Measurements from ENCODE around the gene CPN2.

Gene CPN2

DNA sequence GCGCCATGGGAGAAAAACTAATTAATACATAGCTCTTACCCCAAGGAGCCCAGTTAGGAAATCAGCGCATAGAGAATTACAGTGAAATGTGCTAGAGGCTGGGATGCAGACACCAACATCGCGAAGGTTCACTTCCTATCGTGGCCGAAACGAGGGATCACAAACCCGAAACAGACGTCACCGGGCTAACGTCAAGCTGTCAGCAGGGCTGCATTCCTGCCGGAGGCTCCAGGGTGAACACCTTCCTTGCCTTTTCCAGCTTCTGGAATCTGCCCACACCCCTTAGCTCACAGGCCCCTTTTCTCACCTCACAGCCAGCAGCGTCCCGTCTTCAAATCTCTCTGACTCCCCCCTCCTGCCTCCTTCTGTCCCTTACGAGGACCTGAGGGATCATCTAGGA, 34.9 kb upstream of the CPN2 start:
- no peak for TF ChIP-seq GATA2 (IDR thresholded peaks at IDR 0.05; ENCODE audit: low read depth, low read length)
- no peak for TF ChIP-seq GATA3 (IDR thresholded peaks at IDR 0.05; ENCODE audit: low read depth, low read length)

DNA sequence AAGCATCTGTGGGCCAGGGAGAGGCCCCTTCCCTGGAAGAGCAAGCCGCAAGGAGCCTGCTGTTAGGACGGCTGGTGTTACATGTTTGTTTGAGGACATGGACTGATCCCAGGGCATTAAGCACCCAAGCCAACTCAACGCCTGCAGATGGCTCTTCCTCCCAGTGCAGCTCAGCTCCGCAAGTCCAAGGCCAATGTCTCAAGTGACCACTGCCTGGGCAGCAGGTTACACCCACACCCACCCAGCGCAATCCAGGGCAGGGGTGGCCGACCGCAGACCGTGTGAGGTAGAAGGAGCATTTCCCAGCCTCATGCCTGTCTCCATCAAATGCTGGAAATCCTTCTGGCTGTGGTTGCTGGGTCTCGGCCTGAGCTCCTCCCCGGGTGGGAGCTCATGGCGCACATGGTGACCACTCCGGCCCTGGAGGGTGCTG, 33.5 kb upstream of the CPN2 start:
- no peak for TF ChIP-seq GATA2 (IDR thresholded peaks at IDR 0.05; ENCODE audit: low read depth, low read length)
- TF ChIP-seq GATA3 (IDR thresholded peaks at IDR 0.05; ENCODE audit: low read depth, low read length): no peak

DNA sequence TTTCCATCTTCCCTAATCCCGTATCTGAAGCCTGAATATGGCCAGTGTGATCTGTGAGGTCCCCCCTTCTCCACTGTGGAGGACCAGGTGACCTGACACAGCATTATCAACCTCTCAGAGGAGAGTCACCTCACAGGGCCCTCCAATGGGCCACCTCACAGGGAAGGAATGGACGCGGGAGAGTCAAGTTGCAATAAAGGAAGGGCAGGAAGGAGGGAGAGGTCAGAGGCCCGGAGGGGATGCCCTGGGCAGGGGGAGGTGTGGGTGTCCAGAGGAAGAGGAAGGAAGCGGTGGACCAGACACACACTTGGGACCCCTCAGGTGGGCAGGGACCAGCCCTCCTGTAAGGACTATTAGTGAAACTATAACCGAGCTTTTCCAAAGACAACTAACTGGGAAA, 33.0 kb upstream of the CPN2 start:
- TF ChIP-seq GATA3 (IDR thresholded peaks at IDR 0.05; ENCODE audit: low read depth, low read length) (no peak), GATA2 (IDR thresholded peaks at IDR 0.05; ENCODE audit: low read depth, low read length) (no peak)

DNA sequence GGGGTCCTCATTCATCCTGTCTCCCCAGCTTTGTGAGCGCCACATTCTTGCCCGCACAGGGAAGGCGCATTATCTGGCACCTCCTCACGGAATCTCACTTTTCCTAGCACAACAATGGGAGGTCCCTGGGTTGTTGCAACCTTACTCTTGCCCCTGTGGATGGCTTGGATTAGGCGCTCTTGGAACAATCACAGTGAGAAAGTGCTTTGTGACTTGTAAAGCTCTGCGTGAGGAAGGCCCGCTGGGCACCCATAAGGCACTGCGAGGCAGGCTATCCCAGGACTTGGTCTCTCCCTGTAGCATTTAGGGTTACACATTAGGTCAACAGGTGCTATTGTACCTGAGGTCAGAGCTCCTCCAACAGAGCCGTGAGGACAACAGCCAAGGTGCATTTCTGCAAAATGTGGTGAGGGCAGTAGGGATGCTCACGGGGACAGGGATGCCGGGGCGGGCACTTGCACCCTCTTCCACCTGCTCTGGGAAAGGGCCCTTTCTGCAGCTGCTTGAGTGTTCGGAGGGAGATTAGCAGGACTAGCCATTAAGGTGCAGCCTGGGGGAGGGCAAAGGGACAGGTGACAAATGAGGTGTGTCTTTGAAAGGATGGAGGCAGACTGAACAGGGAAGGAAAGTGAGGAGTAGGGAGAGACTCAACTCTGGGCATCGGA, 32.3 kb upstream of the CPN2 start:
- TF ChIP-seq GATA3 (IDR thresholded peaks at IDR 0.05; ENCODE audit: low read depth, low read length): no peak
- TF ChIP-seq GATA2 (IDR thresholded peaks at IDR 0.05; ENCODE audit: low read depth, low read length): no peak

- no peak for TF ChIP-seq GATA2 (IDR thresholded peaks at IDR 0.05; ENCODE audit: low read depth, low read length)
- TF ChIP-seq GATA3 (IDR thresholded peaks at IDR 0.05; ENCODE audit: low read depth, low read length): no peak
Observed at GRCh38 chr3:194382892-194383223, 31.7 kb upstream of the CPN2 start.

DNA sequence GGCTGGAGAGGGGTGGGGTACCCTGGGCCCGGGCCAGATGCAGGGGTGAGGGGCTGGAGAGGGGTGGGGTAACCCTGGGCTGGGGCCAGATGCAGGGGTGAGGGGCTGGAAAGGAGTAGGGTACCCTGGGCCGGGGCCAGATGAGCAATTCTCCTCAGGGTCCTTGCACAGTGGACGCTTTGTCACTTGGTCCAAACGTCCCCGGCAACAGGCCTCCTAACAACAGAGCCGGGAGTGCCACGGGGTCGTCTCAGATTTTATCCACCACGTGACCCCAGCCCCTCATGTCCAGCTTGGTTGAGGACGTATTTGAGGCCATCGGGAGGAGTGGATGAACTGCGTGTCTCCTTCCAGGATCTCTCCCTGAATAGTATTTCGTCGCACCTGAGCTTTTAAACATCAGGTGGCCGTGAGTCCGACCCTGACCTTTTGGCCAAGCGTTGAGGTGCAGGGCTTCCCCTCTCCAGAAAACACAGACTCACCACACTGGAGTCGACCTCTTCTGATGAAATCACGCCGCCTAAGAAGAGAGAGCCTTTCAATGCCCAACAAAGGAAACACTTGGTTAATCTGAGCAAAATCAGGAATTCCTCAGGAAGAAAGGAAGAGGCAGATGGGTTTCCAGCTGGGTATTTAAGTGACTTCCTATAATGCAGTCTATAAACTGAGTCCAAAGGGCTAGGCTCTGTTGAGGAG, 31.2 kb upstream of the CPN2 start:
- no peak for TF ChIP-seq GATA3 (IDR thresholded peaks at IDR 0.05; ENCODE audit: low read depth, low read length)
- no peak for TF ChIP-seq GATA2 (IDR thresholded peaks at IDR 0.05; ENCODE audit: low read depth, low read length)

GRCh38 chr3:194381460-194381875, 30.3 kb upstream of the CPN2 start:
- TF ChIP-seq GATA2 (IDR thresholded peaks at IDR 0.05; ENCODE audit: low read depth, low read length) (no peak), GATA3 (IDR thresholded peaks at IDR 0.05; ENCODE audit: low read depth, low read length) (no peak)

GRCh38 chr3:194380326-194380725, 29.2 kb upstream of the CPN2 start:
- TF ChIP-seq GATA3 (IDR thresholded peaks at IDR 0.05; ENCODE audit: low read depth, low read length) (no peak), GATA2 (IDR thresholded peaks at IDR 0.05; ENCODE audit: low read depth, low read length) (no peak)

DNA sequence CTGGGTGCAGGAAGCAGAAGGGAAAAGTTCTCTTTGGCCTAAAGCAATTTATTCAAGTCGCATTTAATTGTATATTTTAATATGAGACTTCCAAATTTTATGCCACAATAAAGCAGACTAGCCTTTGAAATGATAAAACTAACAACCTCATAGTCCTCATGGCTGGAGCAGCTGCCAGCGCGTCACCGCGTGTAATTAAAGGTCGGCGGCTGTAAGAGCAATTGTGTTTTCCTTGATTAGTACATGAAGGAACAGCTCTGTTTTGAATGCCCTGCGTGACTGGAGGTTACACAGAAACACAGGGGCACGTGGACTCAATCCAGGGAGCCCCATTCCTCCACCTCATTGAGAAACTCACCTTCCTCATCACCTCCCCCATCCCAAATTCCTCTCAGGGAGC, 28.5 kb upstream of the CPN2 start:
- TF ChIP-seq GATA3 (IDR thresholded peaks at IDR 0.05; ENCODE audit: low read depth, low read length): no peak
- no peak for TF ChIP-seq GATA2 (IDR thresholded peaks at IDR 0.05; ENCODE audit: low read depth, low read length)

DNA sequence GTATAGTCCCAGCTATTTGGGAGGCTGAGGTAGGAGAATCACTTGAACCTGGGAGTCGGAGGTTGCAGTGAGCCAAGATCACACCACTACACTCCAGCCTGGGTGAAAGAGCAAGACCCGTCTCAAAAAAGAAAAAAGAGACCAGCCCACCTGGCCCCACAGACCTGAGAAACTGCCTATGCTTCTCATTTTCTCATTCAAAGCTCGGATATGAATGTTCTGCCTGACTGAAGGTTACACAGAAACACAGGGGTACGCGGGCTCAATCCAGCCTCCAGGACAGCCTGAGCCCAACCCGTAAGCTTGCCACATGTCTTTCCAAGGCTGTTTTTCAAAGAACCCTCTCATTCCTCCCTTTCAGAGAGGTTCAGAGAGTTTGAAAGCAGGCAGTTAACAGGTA, 28.1 kb upstream of the CPN2 start:
- TF ChIP-seq GATA2 (IDR thresholded peaks at IDR 0.05; ENCODE audit: low read depth, low read length): no peak
- no peak for TF ChIP-seq GATA3 (IDR thresholded peaks at IDR 0.05; ENCODE audit: low read depth, low read length)

DNA sequence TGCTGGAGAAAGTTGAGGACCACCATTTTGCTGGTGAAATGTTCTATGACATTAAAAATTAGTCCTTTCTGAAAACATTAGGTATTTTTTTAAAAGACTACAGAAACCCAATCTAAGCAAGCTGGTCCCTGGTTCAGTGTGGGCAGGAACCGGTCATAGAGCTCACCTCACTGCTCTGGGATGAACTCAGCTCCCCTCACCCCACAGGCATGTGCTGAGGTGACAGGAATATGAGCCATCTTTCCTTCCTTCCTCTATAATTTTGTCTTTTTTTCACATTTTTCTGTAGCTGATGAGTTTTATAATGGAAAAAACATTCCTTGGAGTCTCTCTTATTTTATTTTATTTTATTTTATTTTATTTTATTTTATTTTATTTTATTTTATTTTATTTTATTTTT, 26.6 kb upstream of the CPN2 start:
- no peak for TF ChIP-seq GATA3 (IDR thresholded peaks at IDR 0.05; ENCODE audit: low read depth, low read length)
- no peak for TF ChIP-seq GATA2 (IDR thresholded peaks at IDR 0.05; ENCODE audit: low read depth, low read length)

DNA sequence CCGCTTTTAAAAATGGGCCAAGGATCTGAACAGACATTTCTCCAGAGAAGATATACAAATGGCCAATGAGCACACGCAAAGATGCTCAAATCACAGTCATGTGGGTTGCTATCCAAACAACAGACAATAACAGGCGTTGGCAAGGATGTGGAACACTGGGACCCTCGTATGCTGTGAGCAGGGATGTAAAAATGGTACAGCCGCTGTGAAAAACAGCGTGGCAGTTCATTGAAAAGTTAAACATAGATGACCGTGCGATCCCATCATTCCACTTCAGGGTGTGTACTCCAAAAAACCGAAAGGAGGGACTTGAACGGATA, 25.1 kb upstream of the CPN2 start:
- no peak for TF ChIP-seq GATA3 (IDR thresholded peaks at IDR 0.05; ENCODE audit: low read depth, low read length)
- TF ChIP-seq GATA2 (IDR thresholded peaks at IDR 0.05; ENCODE audit: low read depth, low read length): no peak

DNA sequence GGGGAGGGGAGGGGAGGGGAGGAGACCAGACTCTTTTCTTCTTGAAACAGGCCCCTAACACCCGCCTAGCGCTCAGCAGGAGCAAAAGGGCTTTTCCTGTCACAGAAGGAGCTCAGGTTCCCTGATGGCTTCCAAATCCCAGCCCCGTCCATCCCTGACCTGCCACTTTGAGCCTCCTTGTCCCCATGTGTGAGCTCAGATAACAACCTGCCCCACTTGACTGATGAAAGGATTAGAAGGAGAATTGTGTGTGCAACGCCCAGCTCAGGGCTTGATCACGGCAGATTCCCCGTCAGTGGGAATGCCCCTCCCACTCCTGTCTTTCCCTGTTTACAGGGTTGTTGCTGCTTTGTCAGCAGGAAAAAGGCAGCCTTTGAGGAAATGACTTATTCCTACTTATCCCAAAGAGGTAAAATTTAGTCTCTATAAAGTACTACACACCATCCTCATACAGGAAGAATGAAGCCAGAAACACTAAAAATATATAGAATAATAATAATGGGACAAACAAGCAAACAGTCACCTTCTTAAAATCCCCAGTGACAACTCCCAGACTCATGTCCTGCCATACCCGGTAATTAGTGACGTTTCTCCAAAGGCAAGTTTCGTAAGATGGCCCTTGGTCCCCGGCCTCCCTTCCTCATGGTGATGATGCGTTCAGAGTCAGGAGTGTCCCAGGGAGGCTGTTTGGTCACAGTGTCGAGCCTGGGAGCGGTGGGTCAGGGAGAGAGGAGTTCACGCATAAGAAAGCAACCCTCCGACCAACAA, 24.5 kb upstream of the CPN2 start:
- TF ChIP-seq GATA2 (IDR thresholded peaks at IDR 0.05; ENCODE audit: low read depth, low read length) (no peak), GATA3 (IDR thresholded peaks at IDR 0.05; ENCODE audit: low read depth, low read length) (no peak)

GRCh38 chr3:194374935-194375334, 23.8 kb upstream of the CPN2 start:
- TF ChIP-seq GATA2 (IDR thresholded peaks at IDR 0.05; ENCODE audit: low read depth, low read length): no peak
- TF ChIP-seq GATA3 (IDR thresholded peaks at IDR 0.05; ENCODE audit: low read depth, low read length): no peak

GRCh38 chr3:194373899-194374298, 22.8 kb upstream of the CPN2 start:
- TF ChIP-seq GATA2 (IDR thresholded peaks at IDR 0.05; ENCODE audit: low read depth, low read length) (no peak), GATA3 (IDR thresholded peaks at IDR 0.05; ENCODE audit: low read depth, low read length) (no peak)
